Measurements from ENCODE around the gene PDE7B. TPM values are rescaled to one million over a fixed set of nuclear protein-coding genes. Genes with fewer than 3 reads are reported as not detected.

Gene PDE7B
- total RNA-seq, 1 donor from 2014 or later: 14.6 TPM

DNA sequence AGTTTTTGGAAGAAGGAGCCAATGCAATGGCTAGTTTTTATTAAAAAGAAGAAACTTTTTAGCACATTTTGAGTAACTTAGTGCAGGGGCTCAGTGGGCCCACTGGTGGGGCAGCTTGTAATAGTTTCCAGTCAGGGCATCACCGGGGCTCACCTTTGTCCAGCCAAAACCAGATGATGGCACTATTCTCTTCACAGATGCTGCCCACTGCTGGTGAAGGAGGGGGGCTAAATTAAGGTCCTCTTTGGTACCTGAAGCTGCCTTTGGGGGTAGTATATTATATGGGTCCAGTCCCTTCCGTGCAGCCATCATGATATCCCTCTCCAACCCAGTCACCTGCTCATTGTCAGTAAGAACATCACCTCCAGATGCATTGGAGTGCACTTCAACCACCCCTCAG lies 182.9 kb downstream of the PDE7B start:
- no peak for DNase-seq

GRCh38 chr6:136035378-136036070 lies 184.0 kb downstream of the PDE7B start:
- DNase-seq: no peak

GRCh38 chr6:136036071-136036380 lies 184.5 kb downstream of the PDE7B start:
- no peak for DNase-seq

DNA sequence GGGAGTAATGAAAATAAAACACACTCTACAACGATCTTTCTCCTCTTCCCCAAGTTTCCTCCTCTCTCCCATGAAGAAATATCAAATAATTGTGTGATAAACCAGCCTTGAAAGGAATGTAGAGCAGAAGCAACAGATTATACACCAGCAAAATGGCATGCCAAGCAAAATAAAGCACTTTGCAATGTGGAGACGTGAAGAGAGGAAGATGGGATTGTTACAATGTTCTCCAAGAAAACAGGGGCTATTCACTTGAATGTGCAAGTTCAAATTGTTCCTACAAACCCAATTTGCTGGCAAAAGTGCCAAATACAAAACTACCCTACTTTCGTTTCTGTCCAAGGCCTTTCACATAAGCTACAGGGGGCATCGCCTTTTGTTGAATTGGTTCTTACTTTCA lies 185.1 kb downstream of the PDE7B start:
- DNase-seq: no peak

- DNase-seq: no peak
Measured at GRCh38 chr6:136037242-136037875, 185.9 kb downstream of the PDE7B start.

DNA sequence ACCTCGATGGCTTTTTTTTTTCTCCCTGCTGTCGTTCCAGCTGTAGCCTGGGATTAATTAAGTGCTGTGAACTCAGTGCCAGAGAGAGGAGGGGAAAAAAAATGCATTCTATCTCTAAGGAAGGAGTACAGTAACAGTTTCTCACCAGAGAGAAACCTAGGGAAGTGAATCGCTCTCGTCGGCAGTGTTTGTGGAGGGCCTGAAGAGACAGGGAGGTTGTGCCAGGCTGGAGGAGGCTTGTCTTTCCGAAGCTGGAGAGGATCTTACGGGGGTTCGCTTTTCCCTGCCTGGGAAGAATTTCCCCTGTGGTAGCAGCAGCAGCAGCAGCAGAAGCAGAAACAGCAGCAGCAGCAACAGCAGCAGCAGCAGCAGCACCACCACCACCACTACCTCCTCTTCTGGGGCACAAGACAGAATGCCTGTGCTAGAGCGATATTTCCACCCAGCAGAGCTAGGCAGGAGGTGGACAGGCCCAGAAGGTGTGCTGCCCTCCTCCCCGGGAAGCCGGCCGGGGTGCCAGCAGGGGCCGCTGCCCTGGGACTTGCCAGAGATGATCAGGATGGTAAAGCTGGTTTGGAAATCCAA lies 186.5 kb downstream of the PDE7B start:
- peak; percentile 77 for DNase-seq

DNA sequence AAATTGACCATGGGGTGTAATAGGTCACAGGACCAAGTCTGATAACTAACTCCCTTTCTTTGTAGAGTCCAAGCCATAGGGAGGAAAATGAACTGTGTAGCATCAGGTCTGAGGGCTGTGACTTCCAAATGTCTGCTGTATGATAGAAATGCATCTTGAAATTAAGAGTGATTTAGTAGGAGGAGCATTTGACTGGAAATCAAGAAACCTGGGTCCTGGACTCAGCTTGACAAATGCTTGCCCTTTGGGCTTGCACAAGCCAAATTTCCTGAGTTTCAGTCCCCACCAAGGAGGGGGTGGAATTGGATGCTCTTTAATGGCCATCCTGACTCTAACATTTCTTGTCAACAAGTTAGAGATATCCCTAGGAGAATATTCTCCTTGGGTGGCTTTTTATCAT lies 187.0 kb downstream of the PDE7B start:
- DNase-seq: no peak

- no peak for DNase-seq
Measured at GRCh38 chr6:136039185-136039584, 187.7 kb downstream of the PDE7B start.

- DNase-seq: no peak
Measured at GRCh38 chr6:136050475-136050874, 199.0 kb downstream of the PDE7B start.

GRCh38 chr6:136051140-136051775 lies 199.8 kb downstream of the PDE7B start:
- peak; percentile 24 for DNase-seq

DNA sequence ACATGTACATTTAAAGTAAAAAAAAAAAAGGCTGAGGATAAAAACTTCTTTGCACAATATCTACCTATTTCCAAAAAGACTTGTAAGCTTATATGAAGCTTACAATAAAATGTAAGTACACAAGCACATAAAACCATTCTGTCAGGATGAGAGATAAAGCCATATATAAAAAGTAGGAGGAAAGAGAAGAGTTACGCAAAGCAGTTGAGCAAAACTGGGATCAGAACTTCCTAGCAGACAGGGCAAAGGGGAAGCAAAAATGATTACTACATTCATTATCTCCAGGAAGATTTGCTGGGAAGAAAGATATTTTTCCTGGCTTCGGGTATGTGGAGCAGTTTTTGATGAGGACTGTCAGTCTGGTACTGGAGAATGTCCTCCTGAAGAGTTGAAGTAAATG lies 200.5 kb downstream of the PDE7B start:
- DNase-seq: no peak

DNA sequence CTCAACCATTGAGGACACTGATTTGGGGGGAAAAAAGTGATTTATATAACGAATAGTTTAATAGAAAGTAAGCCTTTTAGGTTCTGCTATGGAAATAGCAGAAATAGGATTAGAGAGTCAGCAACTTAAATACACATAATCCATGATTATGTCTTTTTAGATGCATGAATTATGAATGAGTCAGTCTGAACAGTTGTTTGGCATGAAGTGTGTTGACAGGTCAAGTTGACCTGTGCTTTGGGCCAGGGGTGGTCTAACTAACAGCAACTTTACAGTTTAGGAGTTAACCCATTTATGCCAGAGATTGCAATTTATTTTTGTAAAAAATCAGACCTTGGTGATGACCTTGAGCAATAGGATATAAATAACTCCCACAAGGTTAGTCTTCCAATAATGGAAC lies 207.4 kb downstream of the PDE7B start:
- peak; percentile 19 for DNase-seq

GRCh38 chr6:136059308-136059707 lies 207.8 kb downstream of the PDE7B start:
- DNase-seq: peak; percentile 83

DNA sequence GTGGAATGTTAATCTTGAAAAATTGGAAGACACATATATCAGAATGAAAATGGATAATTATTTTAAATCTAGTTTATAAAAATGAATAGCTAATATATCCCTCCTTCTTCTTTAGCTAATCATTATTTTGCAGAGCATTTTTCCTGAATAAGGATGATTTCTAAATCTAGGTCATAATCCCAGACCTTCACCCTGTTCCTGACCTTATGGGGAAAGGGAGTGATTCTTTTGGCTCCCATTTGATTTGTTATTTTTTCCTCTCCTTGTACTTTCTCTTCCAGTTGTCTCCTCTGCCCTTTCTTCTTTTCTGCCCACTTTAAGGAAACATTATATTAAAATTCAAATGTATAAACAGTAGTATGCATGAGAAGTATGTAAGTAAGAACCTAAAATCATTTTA lies 208.6 kb downstream of the PDE7B start:
- no peak for DNase-seq

- DNase-seq: no peak
Measured at GRCh38 chr6:136060759-136061158, 209.3 kb downstream of the PDE7B start.

- peak; percentile 77 for DNase-seq
Measured at GRCh38 chr6:136061701-136062100, 210.2 kb downstream of the PDE7B start.

GRCh38 chr6:136063096-136063495 lies 211.6 kb downstream of the PDE7B start:
- no peak for DNase-seq

GRCh38 chr6:136066005-136066404 lies 214.5 kb downstream of the PDE7B start:
- DNase-seq: no peak

DNA sequence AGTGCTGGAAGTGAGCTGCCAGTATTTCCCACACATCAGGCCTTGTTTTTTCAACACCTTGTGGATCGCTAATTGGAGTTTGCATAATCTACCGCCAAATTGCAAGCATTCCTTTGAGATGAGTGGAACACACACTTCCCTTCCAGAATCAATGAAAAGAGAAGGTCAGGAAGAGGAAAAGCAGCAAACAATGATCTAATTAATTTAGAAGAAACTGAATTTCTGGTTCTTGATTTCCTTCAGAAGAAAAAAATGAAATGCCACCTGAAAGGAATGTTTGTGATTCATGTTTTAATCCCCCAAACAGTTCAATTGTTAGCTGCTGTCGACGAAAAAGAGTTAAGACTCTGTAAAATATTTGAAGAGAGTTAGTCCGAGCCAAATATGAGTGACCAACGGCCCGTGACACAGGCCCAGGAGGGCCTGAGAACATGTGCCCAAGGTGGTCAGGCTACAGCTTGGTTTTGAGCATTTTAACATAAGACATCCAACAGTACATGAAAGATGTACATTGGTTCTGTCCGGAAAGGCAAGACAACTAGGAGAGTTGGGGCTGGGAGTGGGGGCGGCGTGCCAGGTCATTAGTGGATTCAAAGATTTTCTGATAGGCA lies 216.3 kb downstream of the PDE7B start:
- no peak for DNase-seq

DNA sequence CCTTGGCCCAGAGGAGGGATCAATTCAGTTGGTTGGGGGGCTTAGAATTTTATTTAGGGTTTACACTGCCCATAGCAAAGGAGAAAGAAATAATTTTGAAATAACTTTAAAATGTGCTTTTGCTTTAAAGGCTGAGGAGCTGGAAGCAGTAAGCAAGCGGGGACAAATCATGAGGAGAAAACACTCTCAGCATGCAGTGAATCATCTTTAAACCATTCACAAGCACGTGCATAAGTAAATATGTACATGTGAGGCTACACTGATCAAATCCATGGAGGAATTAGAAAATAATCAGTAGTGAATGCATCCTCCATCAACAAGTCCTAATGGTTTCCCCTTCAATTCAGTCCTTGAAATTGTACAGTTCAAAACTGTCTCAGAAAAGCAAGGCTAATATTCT lies 217.6 kb downstream of the PDE7B start:
- DNase-seq: no peak

- no peak for DNase-seq
Measured at GRCh38 chr6:136070815-136071214, 219.3 kb downstream of the PDE7B start.

DNA sequence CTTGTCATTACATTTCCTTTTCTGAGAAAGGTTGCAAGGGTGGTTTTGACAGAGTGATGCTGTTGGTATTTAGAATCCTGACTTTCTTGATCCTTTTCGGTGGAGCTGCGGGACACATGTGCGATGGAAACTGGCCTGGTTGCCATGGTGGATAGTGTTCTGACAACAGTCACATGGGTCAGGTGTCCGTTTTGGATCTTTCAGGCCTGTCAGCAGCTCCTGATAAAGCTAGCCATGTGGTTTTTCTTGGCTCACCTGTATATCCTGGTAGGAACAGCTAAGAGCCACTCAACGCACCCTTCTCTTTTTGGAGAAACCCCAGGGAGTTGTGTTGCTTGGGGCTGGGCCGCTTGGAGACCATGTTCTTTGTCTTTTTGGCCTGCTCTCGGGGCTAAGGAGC lies 221.2 kb downstream of the PDE7B start:
- no peak for DNase-seq

DNA sequence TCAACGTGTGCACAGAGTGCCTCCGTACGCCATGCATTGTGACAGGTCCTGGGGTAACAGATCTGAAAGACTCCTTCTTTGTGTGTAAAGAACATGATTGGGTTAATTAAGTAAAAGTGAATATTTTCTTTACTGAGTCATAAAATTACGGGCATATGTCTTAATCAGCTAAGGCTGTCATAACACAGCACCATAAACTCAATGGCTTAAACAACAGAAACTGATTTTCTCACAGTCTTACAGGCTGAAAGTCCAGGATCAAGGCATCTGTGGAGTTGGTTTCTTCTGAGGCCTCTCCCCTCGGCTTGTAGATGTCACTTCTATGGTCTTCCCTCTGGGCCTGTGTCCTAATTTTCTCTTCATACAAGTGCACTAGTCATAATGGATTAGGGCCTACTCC lies 221.7 kb downstream of the PDE7B start:
- no peak for DNase-seq

All from tongue (tissue), 2 donors.